Keratinocyte (primary cell): ENCODE measurements around the gene ITGA2. TPM values are rescaled to one million over a fixed set of nuclear protein-coding genes. Genes with fewer than 3 reads are reported as not detected.

ENCODE experiments used
- DNase-seq: peaks from one replicate; pipeline ENCODE4 v3.0.0-alpha.2; 2011; ENCODE audit warnings: low read depth, missing footprints, low spot score
- FAIRE-seq: peaks from 2 replicates; lab custom pipeline; 2011; peaks lifted over from hg19 to GRCh38; lab: Jason Lieb, UNC
- H2AFZ ChIP-seq: 2 replicates; pipeline ENCODE4 v1.6.0; 2012; ENCODE audit warnings: low read length, control low read depth, inconsistent platforms; ENCODE audit not compliant: control insufficient read depth
- H3K27ac ChIP-seq: 2 replicates; pipeline ENCODE4 v1.5.1; 2011; ENCODE audit warnings: low read length; ENCODE audit not compliant: control insufficient read depth, insufficient read depth
- H3K27me3 ChIP-seq: 3 replicates; pipeline ENCODE4 v1.6.0; 2011; ENCODE audit warnings: low read length; ENCODE audit not compliant: control insufficient read depth, insufficient read depth; ENCODE audit errors: extremely low read depth
- H3K36me3 ChIP-seq, 2 experiments: 2 replicates in 1 of 2; 3 replicates in 1 of 2; pipeline ENCODE4 v1.5.1; 2011; ENCODE audit warnings: low read length in 2 of 2, mild to moderate bottlenecking in 1 of 2; ENCODE audit not compliant: control insufficient read depth in 2 of 2, insufficient read depth in 2 of 2; ENCODE audit errors: extremely low read depth in 1 of 2
- H3K4me1 ChIP-seq: 3 replicates; pipeline ENCODE4 v1.5.1; 2011; ENCODE audit warnings: low read length; ENCODE audit not compliant: control insufficient read depth, insufficient read depth; ENCODE audit errors: extremely low read depth
- H3K4me2 ChIP-seq: 3 replicates; pipeline ENCODE4 v1.6.0; 2011; ENCODE audit warnings: low read depth, low read length; ENCODE audit not compliant: control insufficient read depth, insufficient read depth; ENCODE audit errors: extremely low read depth
- H3K4me3 ChIP-seq, 3 experiments: fragments of 200-600 bp in 1 of 3; sonication (generic) in 1 of 3; 2 replicates in 2 of 3; 3 replicates in 1 of 3; pipeline ENCODE4 v1.5.1; 2011 to 2016; ENCODE audit warnings: low read length in 3 of 3, mild to moderate bottlenecking in 3 of 3, control low read depth in 2 of 3, inconsistent platforms in 1 of 3, low read depth in 1 of 3, mixed read lengths in 1 of 3, mixed run types in 1 of 3, moderate library complexity in 1 of 3; ENCODE audit not compliant: control insufficient read depth in 2 of 3, insufficient read depth in 2 of 3; ENCODE audit errors: extremely low read depth in 1 of 3
- H3K79me2 ChIP-seq: 2 replicates; pipeline ENCODE4 v1.6.0; 2012; ENCODE audit warnings: low read length; ENCODE audit not compliant: control insufficient read depth, insufficient read depth
- H3K9ac ChIP-seq: 3 replicates; pipeline ENCODE4 v1.6.0; 2011; ENCODE audit warnings: low read length; ENCODE audit not compliant: control insufficient read depth, insufficient read depth; ENCODE audit errors: extremely low read depth
- H3K9me1 ChIP-seq: 3 replicates; pipeline ENCODE4 v1.6.0; 2011; ENCODE audit warnings: low read length; ENCODE audit not compliant: control insufficient read depth, insufficient read depth; ENCODE audit errors: extremely low read depth
- H3K9me3 ChIP-seq: 2 replicates; pipeline ENCODE4 v1.5.1; 2012; ENCODE audit warnings: low read depth, low read length; ENCODE audit not compliant: control insufficient read depth
- H4K20me1 ChIP-seq: 3 replicates; pipeline ENCODE4 v1.6.0; 2011; ENCODE audit warnings: low read length; ENCODE audit not compliant: control insufficient read depth, insufficient read depth; ENCODE audit errors: extremely low read depth
- CTCF ChIP-seq, 3 experiments: IDR thresholded peaks in 1 of 3; conservative IDR thresholded peaks in 1 of 3; optimal IDR thresholded peaks in 1 of 3; 2 replicates in 2 of 3; 3 replicates in 1 of 3; pipeline versions ENCODE3 to v1.5.1; 2011; ENCODE audit warnings: low read length in 3 of 3, mild to moderate bottlenecking in 3 of 3, moderate library complexity in 2 of 3, control low read depth in 1 of 3, inconsistent platforms in 1 of 3; ENCODE audit not compliant: insufficient read depth in 2 of 3; ENCODE audit errors: extremely low read depth in 1 of 3
- EZH2 ChIP-seq: IDR thresholded peaks from one replicate; pipeline ENCODE4 v1.6.1; 2012; ENCODE audit warnings: inconsistent platforms, mild to moderate bottlenecking, low read length, moderate library complexity
- dilution Hi-C: fragments of 300-500 bp; cut with MboI; formaldehyde crosslinking; loops from one replicate; pipeline ENCODE4 v1.7.0; 2020; ENCODE audit warnings: low sequenced_read_pairs; ENCODE audit not compliant: extremely low pct_ligation_motif_present
- polyA plus RNA-seq, 5 experiments: library from polyadenylated mRNA; depleted of rRNA in 3 of 5; stranded (reverse) in 3 of 5; stranded (forward) in 1 of 5; unstranded in 1 of 5; fragments of >200 nt; gene quantifications; 1 replicate in 1 of 5; 2 replicates in 3 of 5; 3 replicates in 1 of 5; pipeline versions ENCODE4 v1.2.1 to v1.2.3, GENCODE V29; 2011 to 2012; ENCODE audit warnings: missing spikeins in 2 of 5, low read depth in 1 of 5, low replicate concordance in 1 of 5

Gene ITGA2
- polyA plus RNA-seq, 1 donor (not counting 4 experiments of a cell fraction or from before 2014, with no cell fraction given) = 112 TPM

- H3K9me1 ChIP-seq = no peaks in the 10 kb centered on the region
- H3K4me2 ChIP-seq = peak overlapping the region; percentile 41
- peak overlapping the region in 1 of 3 experiments; percentile 1 for H3K4me3 ChIP-seq
- H3K9ac ChIP-seq = peak overlapping the region; percentile 41
- H3K4me1 ChIP-seq = peaks cover 50% of the 10 kb centered on the region
- dilution Hi-C loops = no loop called here
- H3K79me2 ChIP-seq = peaks cover 57% of the 10 kb centered on the region
- peaks cover 10% of the 10 kb centered on the region in 2 experiments for H3K36me3 ChIP-seq
- peak; percentile 5 for FAIRE-seq
- no peak overlapping the region for H2AFZ ChIP-seq
- no peak for DNase-seq
- peak overlapping the region; percentile 65 for H3K27ac ChIP-seq
- TF ChIP-seq EZH2 = no peak
- TF ChIP-seq CTCF (optimal IDR thresholded peaks at IDR 0.05 in 1 of 3, IDR thresholded peaks at IDR 0.05 in 1 of 3, conservative IDR thresholded peaks at IDR 0.05 in 1 of 3; ENCODE audit: extremely low read depth in 1 of 3, insufficient read depth in 2 of 3, low read length in 3 of 3) = no peak
- H3K27me3 ChIP-seq = no peaks in the 10 kb centered on the region
- no peaks in the 10 kb centered on the region for H3K9me3 ChIP-seq
- no peaks in the 10 kb centered on the region for H4K20me1 ChIP-seq
Measured at GRCh38 chr5:53024535-53024934, 35.4 kb downstream of the ITGA2 start.

- dilution Hi-C loops = no loop called here
- no peaks in the 10 kb centered on the region for H3K27me3 ChIP-seq
- H3K79me2 ChIP-seq = peaks cover 58% of the 10 kb centered on the region
- H3K27ac ChIP-seq = peak overlapping the region; percentile 65
- H3K9me3 ChIP-seq = no peaks in the 10 kb centered on the region
- TF ChIP-seq EZH2 = no peak
- no peak for TF ChIP-seq CTCF (optimal IDR thresholded peaks at IDR 0.05 in 1 of 3, IDR thresholded peaks at IDR 0.05 in 1 of 3, conservative IDR thresholded peaks at IDR 0.05 in 1 of 3; ENCODE audit: extremely low read depth in 1 of 3, insufficient read depth in 2 of 3, low read length in 3 of 3)
- H3K4me1 ChIP-seq = peaks cover 58% of the 10 kb centered on the region
- no peak overlapping the region for H2AFZ ChIP-seq
- H3K36me3 ChIP-seq = peaks cover 14 to 20% of the 10 kb centered on the region in 2 experiments
- no peaks in the 10 kb centered on the region for H3K9me1 ChIP-seq
- H3K9ac ChIP-seq = no peak overlapping the region
- no peaks in the 10 kb centered on the region for H4K20me1 ChIP-seq
- H3K4me3 ChIP-seq = no peak overlapping the region
- FAIRE-seq = no peak
- no peak for DNase-seq
- no peak overlapping the region for H3K4me2 ChIP-seq
Measured at GRCh38 chr5:53025487-53025886, 36.3 kb downstream of the ITGA2 start.
